Neural cell (in vitro differentiated cells): ENCODE measurements around the gene ZNF473. TPM values are rescaled to one million over a fixed set of nuclear protein-coding genes. Genes with fewer than 3 reads are reported as not detected.

ENCODE experiments used
- H2AFZ ChIP-seq: fragments of 200-600, 300-800 bp; sonication (generic), shearing (Covaris generic); 2 replicates; pipeline ENCODE4 v1.6.0; 2014; ENCODE audit warnings: low read depth, mild to moderate bottlenecking, antibody characterized with exemption, low read length, moderate library complexity
- H3F3A ChIP-seq: fragments of 200-600 bp; shearing (Covaris generic); 2 replicates; pipeline ENCODE4 v1.6.1; 2016; ENCODE audit warnings: mild to moderate bottlenecking, moderate library complexity, mixed read lengths, antibody characterized with exemption, low read length; ENCODE audit not compliant: insufficient read depth, poor library complexity, severe bottlenecking
- H3K27ac ChIP-seq: fragments of 200-600, 300-800 bp; sonication (generic), shearing (Covaris generic); 2 replicates; pipeline ENCODE4 v1.5.1; 2014; ENCODE audit warnings: mild to moderate bottlenecking, low read length, moderate library complexity
- H3K27me3 ChIP-seq: fragments of 300-800, 200-600 bp; sonication (generic), shearing (Covaris generic); 2 replicates; pipeline ENCODE4 v1.6.0; 2014; ENCODE audit warnings: mild to moderate bottlenecking, low read depth, low read length, moderate library complexity; ENCODE audit not compliant: insufficient read depth
- H3K36me3 ChIP-seq: fragments of 300-800, 200-600 bp; sonication (generic), shearing (Covaris generic); 2 replicates; pipeline ENCODE4 v1.5.1; 2014; ENCODE audit warnings: mild to moderate bottlenecking, antibody characterized with exemption, low read length, moderate library complexity; ENCODE audit not compliant: insufficient read depth
- H3K4me2 ChIP-seq: fragments of 300-800, 200-600 bp; sonication (generic), shearing (Covaris generic); 2 replicates; pipeline ENCODE4 v1.6.0; 2014; ENCODE audit warnings: mild to moderate bottlenecking, low read length
- H3K4me3 ChIP-seq: fragments of 300-800, 200-600 bp; sonication (generic), shearing (Covaris generic); 2 replicates; pipeline ENCODE4 v1.5.1; 2014; ENCODE audit warnings: mild to moderate bottlenecking, low read length, moderate library complexity
- H3K79me2 ChIP-seq: fragments of 200-600 bp; shearing (Covaris generic); replicated peaks from 2 replicates; pipeline ENCODE4 v1.6.0; 2014; ENCODE audit warnings: mild to moderate bottlenecking, low read length, moderate library complexity; ENCODE audit not compliant: insufficient read depth
- H3K9ac ChIP-seq: fragments of 300-800, 200-600 bp; sonication (generic), shearing (Covaris generic); 2 replicates; pipeline ENCODE4 v1.6.1; 2016; ENCODE audit warnings: mild to moderate bottlenecking, low read length, mixed read lengths
- H3K9me2 ChIP-seq: fragments of 200-600 bp; shearing (Covaris generic); 2 replicates; pipeline ENCODE4 v1.6.1; 2016; ENCODE audit warnings: mild to moderate bottlenecking, low read length, mixed read lengths; ENCODE audit not compliant: insufficient read depth
- H3K9me3 ChIP-seq: fragments of 200-600, 300-800 bp; sonication (generic), shearing (Covaris generic); 2 replicates; pipeline ENCODE4 v1.6.1; 2016; ENCODE audit warnings: mild to moderate bottlenecking, mixed run types, low read length, moderate library complexity, mixed read lengths
- H4K20me1 ChIP-seq: fragments of 200-600 bp; shearing (Covaris generic); 2 replicates; pipeline ENCODE4 v1.6.1; 2016; ENCODE audit warnings: mild to moderate bottlenecking, mixed run types; ENCODE audit not compliant: insufficient read depth
- CTCF ChIP-seq: fragments of 450-650 bp; IDR thresholded peaks from 2 replicates; pipeline ENCODE4 v1.5.1; 2014; ENCODE audit warnings: antibody characterized with exemption, mild to moderate bottlenecking, moderate library complexity; ENCODE audit not compliant: poor library complexity, severe bottlenecking
- EP300 ChIP-seq: fragments of 450-650 bp; conservative IDR thresholded peaks from 2 replicates; pipeline ENCODE4 v1.6.1; 2014; ENCODE audit warnings: antibody characterized with exemption, mild to moderate bottlenecking, moderate library complexity; ENCODE audit not compliant: poor library complexity, severe bottlenecking
- EZH2 ChIP-seq: fragments of 200-600, 300-800 bp; shearing (Covaris generic), sonication (generic); IDR thresholded peaks from 2 replicates; pipeline ENCODE4 v1.6.1; 2014; ENCODE audit warnings: antibody characterized with exemption, low read length, borderline replicate concordance, mild to moderate bottlenecking; ENCODE audit not compliant: insufficient read depth, poor library complexity, severe bottlenecking
- MXI1 ChIP-seq: fragments of 450-650 bp; conservative IDR thresholded peaks from 2 replicates; pipeline ENCODE4 v1.6.1; 2014; ENCODE audit warnings: antibody characterized with exemption, mild to moderate bottlenecking; ENCODE audit not compliant: poor library complexity, severe bottlenecking
- POLR2AphosphoS5 ChIP-seq: IDR thresholded peaks from 2 replicates; pipeline ENCODE4 v1.6.1; 2012
- RAD21 ChIP-seq: fragments of 450-650 bp; conservative IDR thresholded peaks from 2 replicates; pipeline ENCODE4 v1.6.1; 2014; ENCODE audit warnings: antibody characterized with exemption, mild to moderate bottlenecking, moderate library complexity
- REST ChIP-seq: IDR thresholded peaks from 2 replicates; pipeline ENCODE4 v1.6.1; 2012; ENCODE audit warnings: borderline replicate concordance
- SMC3 ChIP-seq: fragments of 450-650 bp; conservative IDR thresholded peaks from 2 replicates; pipeline ENCODE4 v1.6.1; 2014; ENCODE audit warnings: antibody characterized with exemption, mild to moderate bottlenecking, moderate library complexity; ENCODE audit not compliant: poor library complexity
- TAF1 ChIP-seq: IDR thresholded peaks from 2 replicates; pipeline ENCODE4 v1.6.1; 2012; ENCODE audit warnings: low read depth
- polyA plus RNA-seq: library from polyadenylated mRNA; depleted of rRNA; stranded (reverse); fragments of >200 nt; gene quantifications from 2 replicates; pipeline ENCODE4 v1.2.3, GENCODE V29; 2014

ZNF473 gene
- polyA plus RNA-seq, 1 donor from 2014 or later, result 8.4 TPM

GRCh38 chr19:50025022-50025793 lies 597 bp upstream of the ZNF473 start, which contains the start of gene VRK3:
Gene VRK3, minus strand, starts transcription at chr19:50025372. Its CDS starts 9,210 bp downstream, at chr19:50016162.
- Histone ChIP-seq H3K79me2 (peaks cover 27% of the 10 kb centered on the region), H3K27me3 (no peaks in the 10 kb centered on the region), H3F3A (no peaks in the 10 kb centered on the region), H3K9ac (peak within 1 kb of the TSS; percentile 72), H3K4me3 (peak within 1 kb of the TSS; percentile 93), H2AFZ (peak within 1 kb of the TSS; percentile 80), H3K9me2 (no peaks in the 10 kb centered on the region), H3K36me3 (no peaks in the 10 kb centered on the region), H3K4me2 (peak within 1 kb of the TSS; percentile 56), H3K9me3 (no peaks in the 10 kb centered on the region), H4K20me1 (no peaks in the 10 kb centered on the region), H3K27ac (peak within 1 kb of the TSS; percentile 84)
- TF ChIP-seq RAD21 (peak; percentile 41), EZH2 (no peak), TAF1 (no peak), EP300 (no peak), POLR2AphosphoS5 (peak; percentile 52), REST (no peak), SMC3 (peak; percentile 54), CTCF (peak; percentile 48), MXI1 (peak; percentile 2)

- H3K36me3 ChIP-seq, result peaks cover 4% of the 10 kb centered on the region
- H3K27ac ChIP-seq, result no peak overlapping the region
- H3F3A ChIP-seq, result no peaks in the 10 kb centered on the region
- H3K27me3 ChIP-seq, result no peaks in the 10 kb centered on the region
- no peaks in the 10 kb centered on the region for H3K9me2 ChIP-seq
- no peaks in the 10 kb centered on the region for H3K9me3 ChIP-seq
- H3K4me3 ChIP-seq, result peak overlapping the region; percentile 93
- no peak overlapping the region for H2AFZ ChIP-seq
- H3K9ac ChIP-seq, result peak overlapping the region; percentile 63
- no peak overlapping the region for H3K4me2 ChIP-seq
- TF ChIP-seq EZH2 (no peak), SMC3 (no peak), RAD21 (no peak), TAF1 (no peak), EP300 (no peak), POLR2AphosphoS5 (no peak), CTCF (no peak), MXI1 (no peak), REST (no peak)
- peaks cover 27% of the 10 kb centered on the region for H3K79me2 ChIP-seq
- H4K20me1 ChIP-seq, result no peaks in the 10 kb centered on the region
Measured at GRCh38 chr19:50026550-50026906, 723 bp downstream of the ZNF473 start.
